Dermis microvascular lymphatic vessel endothelial cell (primary cell): ENCODE results near the gene LRG1. TPM values are rescaled to one million over a fixed set of nuclear protein-coding genes. Genes with fewer than 3 reads are reported as not detected.
"Not testable (repeated sequence)": the region's sequence is repeated elsewhere in the genome, so short reads cannot be mapped to it uniquely, and the experiment has no call there.

Source experiments
- DNase-seq, 2 donors: peaks; one replicate each; pipeline versions ENCODE4 v3.0.0 to v3.0.0-alpha.2; 2010; ENCODE audit warnings: low read depth in 2 of 2
- total RNA-seq: library from RNA; depleted of rRNA; stranded (reverse); fragments of >200 nt; gene quantifications from 2 replicates; pipeline ENCODE4 v1.2.1, GENCODE V29; 2014

LRG1 gene
- total RNA-seq, 1 donor from 2014 or later = 0.90 TPM

DNA sequence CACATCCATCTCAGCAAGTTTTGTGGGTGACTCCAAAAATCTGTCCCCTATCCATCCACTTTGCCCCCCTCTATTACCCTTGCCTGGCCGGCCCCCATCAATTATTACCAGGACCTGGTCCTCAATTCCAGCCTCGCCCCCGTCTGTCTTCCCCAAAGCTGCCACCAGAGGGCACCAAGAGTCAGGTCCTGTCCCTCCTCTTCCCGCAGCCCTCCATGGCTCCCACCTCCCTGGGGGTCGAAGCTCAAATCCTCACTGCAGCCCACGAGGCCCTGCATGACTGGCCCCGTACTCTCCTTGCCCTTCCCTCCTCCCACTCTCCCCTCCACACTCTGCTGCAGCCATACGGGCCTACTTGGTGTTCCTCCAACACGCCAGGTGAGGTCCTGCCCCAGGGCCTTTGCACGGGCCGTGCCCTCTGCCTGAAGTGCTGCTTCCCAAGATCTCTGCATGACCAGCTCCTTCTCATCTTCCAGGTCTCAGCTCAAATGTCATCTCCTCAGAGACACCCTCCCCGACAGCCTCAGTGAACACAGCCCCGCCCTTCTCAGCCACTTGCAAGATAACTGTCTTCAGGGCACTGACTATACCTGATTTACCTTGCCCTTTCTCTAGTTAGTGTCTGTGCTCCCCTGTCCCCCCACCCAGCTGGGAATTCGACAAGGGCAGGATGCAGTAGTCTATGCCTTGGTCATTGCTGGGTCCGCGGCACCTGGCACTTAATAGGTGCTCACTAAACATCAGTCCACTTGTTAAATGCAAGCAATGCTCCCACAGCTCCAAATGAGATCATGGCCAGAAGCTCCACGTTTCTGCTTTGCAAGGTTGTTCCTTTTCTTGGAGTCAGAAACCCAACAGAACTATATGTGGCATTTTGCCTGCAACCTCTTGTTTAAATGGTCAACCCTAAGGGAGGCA lies 36.4 kb upstream of the LRG1 start:
- peak; percentile 57 to 81 for DNase-seq

DNA sequence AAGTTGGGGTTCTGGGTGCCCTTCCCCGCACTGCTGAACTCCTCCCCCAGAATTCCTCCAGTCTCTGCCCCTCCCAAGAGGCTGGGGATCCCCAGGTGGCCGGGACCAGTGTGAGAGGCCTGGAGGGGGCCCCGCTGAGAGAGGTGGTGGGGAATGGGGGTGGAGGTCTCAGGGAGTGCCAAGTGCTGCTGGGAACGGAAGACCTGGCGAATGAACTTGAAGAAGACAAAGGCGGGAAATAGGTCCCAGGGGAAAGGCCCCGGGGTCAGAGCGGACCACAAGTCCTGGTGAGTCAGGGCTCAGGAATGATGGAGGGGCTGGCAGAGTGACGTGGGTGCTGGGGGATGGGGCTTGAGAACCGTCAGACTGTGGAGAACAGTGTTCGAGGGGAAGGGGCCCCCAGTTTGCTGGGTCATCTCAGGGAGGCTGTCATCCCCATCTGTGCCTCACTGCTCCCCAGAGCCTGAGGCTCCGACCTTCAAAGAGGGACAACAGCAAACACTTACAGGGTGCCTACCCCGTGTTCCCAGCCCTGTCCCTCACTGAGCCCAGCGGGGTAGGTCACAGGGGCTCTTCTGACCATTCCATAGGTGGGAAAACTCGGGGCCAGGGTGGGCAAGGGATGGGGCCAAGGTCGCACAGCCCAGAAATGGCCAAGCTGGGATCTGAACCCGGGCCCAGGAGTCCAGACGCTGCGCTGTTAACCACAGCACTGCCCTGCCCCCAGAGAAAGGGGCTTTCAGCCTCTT lies 35.6 kb upstream of the LRG1 start:
- DNase-seq = peak; percentile 83 to 99

DNA sequence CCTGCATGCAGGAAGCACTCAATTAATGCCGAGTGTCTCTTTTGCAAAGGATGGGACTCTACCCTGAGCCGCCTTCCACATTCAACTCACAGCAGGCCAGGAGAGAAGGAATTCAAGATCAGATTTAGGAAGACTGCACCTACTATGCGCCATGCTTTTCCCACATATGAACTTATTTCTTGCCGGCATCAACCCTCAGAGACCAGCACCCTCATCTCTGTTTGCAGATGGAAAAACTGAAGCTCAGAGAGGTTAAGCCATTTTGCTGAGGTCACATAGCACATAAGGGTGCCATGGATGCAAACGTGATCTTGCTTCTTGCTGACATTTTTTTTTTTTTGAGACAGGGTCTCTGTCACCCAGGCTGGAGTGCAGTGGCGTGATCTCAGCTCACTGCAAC lies 33.8 kb upstream of the LRG1 start:
- DNase-seq = no peak

DNA sequence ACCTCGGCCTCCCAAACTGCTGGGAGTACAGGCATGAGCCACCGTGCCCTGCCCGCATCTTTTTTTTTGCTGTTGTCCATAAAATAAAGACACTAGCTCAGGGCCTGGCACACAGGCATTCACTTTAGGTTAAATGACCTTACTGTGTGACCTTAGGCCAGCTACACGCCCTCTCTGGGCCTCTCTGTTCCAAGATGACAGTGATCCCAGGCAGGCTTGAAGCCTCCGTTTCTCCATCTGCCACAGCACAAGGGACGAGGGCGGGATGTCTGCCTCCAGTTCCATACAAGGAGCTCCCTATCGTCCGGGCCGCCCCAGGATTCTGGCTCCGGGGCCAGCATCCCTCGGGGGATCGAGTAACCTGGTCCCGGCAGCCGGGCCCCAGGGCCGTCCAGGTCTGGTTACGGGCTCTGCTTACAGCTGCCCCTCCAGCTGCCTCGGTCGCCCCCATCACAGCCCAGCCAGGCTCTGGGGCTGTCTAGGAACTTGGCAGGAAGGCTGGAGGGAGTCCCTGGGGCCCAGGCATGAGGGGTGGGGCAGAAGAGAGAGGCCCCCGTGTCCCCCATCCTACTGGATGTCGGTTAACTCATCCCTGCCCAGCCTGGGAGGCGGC lies 31.6 kb upstream of the LRG1 start:
- DNase-seq = no peak

DNA sequence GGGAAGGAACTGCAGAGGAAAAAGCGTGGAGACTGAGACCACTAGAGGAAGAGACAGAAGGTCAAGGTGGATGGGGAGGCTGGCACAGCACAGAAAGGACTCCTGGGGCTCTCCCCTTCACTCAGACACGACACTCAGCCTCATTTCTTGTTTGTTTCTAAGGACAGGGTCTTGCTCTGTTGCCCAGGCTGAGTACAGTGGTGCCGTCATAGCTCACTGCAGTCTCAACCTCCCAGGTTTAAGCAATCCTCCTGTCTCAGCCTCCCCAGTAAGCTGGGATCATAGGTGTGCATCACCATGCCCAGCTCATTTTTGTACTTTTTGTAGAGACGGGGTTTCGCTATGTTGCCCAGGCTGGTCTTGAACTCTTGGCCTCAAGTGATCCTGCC lies 31.1 kb upstream of the LRG1 start:
- DNase-seq = no peak

DNA sequence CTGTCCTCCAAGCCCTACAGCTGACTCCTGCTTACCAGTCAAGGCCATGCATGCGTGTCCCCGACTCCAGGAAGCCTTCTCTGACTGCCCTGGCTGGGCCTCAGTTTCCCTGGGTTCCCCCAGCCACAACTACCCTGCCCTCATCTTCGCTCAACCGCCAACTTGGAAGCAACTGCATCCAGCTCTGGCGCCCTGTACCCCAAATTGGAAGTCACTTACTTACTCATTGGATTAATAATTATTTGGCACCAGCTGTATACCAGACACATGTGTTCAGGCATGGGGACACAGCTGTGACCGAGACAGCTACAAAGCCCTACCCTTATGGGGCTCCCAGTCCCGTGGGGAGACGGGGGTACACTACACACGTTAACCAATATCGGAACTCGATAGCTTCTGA lies 30.6 kb upstream of the LRG1 start:
- no peak for DNase-seq

DNA sequence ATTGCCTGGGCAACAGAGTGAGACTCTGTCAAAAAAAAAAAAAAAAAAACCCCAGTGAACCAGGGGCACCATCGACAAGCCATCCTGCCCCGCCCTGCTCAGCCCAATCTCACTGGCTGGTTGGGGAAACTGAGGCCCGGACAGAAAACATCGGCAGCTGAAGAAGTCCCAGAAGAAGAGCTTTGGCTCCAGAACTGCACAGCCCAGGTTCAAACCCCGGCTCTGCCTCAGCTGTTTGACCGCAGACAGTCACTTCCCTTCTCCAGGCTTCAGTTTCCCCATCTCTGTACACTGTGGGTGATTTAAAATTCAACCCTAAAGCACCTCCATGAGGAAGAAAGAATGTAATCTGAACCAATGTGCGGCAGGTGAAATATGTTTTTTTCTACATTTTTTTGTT lies 29.1 kb upstream of the LRG1 start:
- no peak for DNase-seq

DNA sequence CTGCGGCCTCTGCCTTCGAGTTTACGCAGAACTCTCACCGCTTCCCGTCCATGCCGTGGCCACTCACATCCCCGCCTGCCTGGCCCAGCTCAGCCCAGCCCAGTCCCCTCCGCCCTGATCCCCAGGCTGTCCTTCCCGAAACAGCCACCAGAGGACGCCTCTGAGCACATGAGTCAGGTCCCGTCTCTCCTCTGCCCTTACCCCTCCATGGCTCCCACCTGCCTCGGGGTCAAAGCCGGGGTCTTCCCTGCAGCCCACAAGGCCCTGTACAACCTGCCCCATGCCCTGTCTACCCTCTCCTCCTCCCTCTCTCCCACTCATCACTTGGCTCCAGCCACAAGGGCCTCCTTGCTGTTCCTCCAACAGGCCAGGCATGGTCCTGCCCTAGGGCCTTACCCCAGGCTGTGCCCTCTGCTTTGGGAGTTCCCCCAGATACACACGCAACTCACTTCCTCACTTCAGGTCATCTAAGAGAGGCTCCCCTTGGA lies 27.8 kb upstream of the LRG1 start:
- peak; percentile 88 to 90 for DNase-seq

DNA sequence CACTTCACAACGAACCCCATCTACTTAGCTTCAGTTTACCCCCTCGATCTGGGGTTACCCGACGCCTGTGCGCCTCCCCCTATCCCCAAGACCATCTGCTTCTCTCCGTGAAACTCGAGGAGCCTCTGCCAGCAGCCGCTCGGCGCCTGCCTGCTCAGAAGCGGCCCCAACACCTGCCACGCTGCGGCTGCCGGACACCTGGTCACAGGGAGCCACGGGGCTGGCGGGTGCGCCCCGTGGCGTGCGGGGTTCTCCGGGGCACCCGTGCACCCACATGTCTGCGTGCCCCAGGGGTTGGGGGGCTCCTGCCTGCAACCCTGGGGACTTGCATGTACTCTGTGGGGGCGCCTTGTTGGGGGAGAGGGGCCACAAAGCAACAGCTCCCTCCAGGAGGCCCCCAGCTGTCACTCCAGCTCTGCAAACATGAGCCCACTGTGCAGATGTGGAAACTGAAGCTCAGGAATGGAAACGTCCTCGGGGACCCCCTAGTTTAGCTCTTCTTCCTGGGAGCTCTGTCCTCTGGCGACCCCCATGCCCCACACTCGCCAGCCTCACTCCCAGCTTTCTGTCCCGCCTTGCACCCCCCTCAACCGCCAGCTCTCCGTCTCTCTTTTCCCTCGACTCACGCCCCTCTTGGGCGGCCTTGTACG lies 26.7 kb upstream of the LRG1 start:
- no peak for DNase-seq

DNA sequence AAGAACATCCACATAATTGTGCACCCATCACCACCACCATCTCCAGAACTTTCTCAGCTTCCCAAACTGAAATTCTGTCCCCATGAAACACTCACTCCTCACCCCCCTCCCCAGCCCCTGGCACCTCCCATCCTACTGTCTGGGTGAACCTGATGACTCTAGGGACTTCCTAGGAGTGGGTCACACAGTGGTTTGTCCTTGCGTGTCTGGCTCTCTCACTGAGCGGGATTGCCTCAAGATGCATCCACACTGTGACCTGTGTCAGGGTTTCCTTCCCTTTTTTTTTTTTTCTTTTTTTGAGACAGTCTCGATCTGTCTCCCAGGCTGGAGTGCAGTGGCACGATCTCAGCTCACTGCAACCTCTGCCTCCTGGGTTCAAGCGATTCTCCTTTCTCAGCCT lies 23.7 kb upstream of the LRG1 start:
- not testable (repeated sequence) for DNase-seq

DNA sequence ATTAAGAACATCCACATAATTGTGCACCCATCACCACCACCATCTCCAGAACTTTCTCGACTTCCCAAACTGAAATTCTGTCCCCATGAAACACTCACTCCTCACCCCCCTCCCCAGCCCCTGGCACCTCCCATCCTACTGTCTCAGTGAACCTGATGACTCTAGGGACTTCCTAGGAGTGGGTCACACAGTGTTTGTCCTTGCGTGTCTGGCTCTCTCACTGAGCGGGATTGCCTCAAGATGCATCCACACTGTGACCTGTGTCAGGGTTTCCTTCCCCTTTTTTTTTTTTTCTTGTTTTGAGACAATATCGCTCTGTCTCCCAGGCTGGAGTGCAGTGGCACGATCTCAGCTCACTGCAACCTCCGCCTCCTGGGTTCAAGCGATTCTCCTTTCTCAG lies 22.2 kb upstream of the LRG1 start:
- not testable (repeated sequence) for DNase-seq

DNA sequence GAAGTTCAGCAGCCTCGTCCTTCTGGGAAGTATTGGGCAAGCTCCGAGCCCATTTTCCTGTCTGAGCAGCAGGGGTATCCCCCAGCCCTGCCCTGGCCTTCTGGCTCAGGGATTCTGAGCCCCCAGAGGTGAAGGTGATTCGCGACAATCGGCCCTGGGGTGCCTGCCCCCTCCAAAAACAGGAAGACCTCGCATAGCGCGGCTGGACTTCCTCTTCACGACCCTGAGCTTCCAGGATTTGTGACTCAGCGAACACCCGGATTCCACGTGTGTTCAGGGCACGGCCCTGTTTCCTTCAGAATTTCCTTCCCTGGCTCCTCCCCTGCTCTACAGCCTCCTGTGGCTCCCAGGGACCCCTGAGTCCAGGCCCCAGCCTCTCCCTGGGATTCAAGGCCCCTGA lies 19.7 kb upstream of the LRG1 start, which contains the start of gene SEMA6B:
Gene SEMA6B (minus strand): TSS at position 116 of the 400 bp plus-strand sequence. CDS start 1,227 bp downstream, outside the sequence.
- peak; percentile 87 to 92 for DNase-seq

DNA sequence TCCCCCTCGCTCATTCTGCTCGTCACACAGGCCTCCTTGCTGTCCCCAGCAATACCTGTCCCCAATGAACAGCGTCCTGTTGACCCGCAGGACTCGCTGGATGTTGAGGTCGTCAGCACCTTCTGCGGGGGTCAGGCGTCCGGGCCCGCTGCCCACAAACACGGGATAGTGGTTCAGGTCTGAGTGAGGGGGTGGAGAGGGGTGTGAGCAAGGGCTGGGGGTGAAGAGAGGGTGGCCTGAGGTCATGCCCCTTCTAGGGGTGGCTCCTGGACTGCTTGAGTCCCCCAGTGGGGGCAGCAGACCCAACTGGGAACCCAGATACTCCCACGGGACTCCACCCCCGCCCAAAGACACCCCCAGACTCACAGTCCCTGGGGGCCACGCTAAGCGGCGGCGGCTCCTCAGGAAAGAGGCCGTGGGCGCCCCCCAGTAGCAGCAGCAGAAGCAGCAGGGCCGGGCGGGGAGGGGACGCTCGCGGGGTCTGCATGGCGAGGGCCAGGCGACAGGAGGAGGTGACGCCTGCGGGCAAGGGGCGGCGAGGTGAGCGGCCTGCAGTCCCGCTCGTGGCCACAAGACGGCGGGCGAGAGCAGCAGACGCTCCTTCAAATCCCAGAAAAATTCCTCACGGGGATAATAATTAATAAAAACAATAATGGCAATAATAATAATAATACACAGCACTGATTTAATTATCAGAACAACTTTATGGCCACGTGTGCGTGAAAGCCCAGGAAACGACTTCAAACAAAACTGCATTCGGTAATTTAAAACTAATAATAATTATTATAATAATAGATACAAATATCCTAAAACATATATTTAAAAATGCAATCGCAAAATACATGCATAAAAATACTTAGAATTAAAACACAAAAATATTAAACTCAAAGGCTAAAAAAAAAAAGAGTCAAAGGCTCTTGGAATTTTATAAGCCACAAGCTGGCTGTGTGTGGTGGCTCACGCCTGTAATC lies 18.4 kb upstream of the LRG1 start:
- peak in 1 of 2 donors; percentile 54 for DNase-seq

DNA sequence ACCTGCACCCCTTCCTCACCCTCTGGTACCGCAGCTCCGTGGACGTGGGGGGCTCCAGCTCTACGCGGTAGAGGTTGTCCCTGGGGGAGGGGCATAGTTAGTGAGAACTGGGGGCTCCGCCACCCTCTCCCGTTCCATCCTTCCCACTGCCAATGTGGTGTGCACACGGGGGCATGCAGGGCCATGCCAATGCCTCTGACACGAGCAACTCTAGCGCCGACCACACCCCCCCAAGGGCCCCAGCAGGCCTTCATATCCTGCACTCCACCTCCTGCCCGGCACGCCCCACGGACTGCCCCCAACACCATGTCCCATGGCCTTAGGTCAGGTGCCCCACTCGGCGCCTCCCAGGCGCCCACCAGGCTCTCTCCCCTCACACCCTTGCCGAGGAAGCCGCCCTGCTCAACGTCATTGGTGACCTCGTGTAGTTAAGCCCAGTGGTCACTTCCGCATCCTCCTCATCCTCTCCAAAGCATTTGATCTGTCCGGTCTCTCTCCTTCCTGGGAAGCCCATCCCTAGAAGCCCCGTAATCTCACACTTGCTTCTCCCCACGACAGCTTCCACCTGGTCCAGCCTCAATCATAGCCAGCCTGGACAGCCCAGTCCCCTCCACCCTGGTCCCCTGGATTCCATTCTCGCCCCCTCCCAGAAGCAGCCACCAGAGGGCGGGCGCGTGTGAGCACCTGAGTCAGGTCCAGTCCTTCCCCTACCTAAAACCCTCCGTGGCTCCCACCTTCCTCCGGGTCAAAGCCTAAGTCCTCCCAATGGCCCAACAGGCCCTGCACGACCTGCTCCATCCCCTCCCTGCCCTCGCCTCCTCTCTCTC lies 17.5 kb upstream of the LRG1 start:
- DNase-seq = peak in 1 of 2 donors; percentile 60

DNA sequence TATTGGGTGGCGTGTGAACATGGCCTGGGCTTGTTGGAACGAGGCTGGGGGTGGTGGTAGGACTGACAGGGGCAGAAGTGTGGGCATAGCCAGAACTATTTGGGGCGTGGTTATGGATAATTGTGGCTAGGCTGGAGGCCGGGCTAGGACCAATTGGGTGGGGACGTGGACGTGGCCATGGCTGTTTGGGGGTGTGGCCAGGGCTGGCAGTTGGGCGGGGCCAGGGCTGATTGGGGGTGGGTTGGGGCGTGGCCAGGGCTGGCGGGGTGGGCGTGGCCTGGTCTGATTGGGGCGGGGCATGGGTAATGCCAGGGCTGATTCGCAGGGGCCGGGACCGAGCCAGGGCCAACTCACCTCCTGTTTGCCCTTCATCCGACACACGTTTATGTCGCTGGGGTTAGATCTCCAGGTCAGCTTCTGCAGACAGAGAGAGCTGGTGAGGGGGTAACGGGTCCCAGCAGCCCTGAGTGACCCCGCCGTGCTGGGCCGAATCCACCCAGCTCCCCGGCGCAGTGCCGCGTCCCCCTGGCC lies 16.8 kb upstream of the LRG1 start:
- peak in 1 of 2 donors; percentile 84 for DNase-seq

DNA sequence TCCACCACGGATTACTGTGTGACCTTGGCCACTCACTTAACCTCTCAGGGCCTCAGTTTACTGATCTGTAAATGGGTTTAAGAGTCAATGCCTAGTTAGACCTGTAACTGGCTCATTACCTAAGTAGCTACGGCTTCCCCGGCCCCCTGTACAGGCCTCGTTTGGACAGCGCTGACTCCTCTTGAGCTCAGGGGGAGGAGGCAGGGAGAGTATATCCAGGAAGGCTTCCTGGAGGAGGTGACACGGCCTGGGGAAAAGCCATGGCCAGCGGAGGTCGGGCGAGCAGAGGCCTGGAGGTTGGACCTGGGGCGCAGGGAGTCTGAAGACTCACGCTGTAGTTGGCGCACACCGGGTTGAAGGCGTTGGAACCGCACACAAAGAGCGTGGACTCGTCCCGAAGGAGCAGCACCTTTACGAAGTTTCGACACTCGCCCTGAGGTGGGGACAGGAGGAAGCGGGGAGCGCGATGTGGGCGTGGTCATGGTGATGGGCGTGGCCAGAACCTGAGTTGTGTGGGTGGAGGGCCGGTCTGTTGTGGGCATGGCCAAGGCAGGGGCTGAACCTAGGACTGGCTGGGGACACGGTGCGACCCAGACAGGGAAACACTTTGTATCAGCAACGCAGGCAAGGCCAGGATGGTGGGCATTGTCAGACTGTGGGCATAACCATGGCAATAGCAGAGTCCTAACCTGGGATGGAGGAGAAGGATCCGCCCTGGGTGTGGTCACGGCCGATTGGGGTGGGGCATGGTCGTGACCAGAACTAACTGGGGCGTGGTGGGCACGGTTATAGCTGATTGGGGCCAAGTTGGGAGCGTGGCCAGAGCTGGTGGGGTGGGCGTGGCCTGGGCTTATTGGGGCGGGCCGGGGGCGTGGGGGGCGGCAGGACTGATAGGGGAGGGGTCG lies 16.1 kb upstream of the LRG1 start:
- DNase-seq = no peak

DNA sequence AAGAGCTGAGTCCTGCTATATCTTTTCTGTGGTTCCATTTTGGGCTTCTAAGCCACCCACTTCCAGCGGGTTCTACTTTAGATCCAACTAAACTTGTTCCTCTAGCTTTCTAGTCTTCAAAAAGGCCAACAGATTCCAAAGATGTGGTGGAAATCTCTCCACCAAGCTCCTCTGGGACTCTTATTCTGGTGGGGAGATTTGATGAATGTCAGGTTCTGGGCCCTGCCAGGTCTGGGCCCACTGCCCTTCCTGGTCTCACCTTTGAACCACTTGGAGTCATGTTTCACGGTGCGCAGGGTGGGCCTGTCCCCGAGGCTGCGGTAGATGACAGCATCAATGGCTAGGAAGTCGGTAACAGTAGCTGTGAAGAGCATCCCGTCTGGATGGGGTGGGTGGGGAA lies 14.9 kb upstream of the LRG1 start:
- DNase-seq = no peak

DNA sequence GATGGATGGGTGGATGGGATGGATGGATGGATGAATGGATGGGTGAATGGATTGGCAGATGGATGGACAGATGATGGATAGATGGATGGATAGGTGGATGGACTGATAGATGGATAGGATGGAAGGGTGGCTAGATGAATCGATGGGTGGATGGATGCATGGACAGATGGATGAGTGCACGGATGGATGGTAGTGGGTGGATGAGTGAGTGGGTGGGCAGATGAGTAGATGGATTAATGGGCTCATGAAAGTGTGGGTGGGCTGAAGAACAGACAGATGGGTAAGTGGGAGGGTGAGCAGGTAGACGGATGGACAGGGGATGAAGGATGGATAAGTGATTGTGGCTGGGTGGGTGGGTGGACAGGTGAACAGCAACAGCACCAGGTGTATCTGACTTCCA lies 13.9 kb upstream of the LRG1 start:
- no peak for DNase-seq
